SH-SY5Y (cell line): ENCODE measurements around the gene CAMKK1.

Experiments used
- GATA2 ChIP-seq: IDR thresholded peaks from 2 replicates; pipeline ENCODE4 v1.6.1; 2011; ENCODE audit warnings: mild to moderate bottlenecking, low read depth, low read length
- GATA3 ChIP-seq: IDR thresholded peaks from 2 replicates; pipeline ENCODE4 v1.6.1; 2011; ENCODE audit warnings: low read depth, mild to moderate bottlenecking, low read length, moderate library complexity

DNA sequence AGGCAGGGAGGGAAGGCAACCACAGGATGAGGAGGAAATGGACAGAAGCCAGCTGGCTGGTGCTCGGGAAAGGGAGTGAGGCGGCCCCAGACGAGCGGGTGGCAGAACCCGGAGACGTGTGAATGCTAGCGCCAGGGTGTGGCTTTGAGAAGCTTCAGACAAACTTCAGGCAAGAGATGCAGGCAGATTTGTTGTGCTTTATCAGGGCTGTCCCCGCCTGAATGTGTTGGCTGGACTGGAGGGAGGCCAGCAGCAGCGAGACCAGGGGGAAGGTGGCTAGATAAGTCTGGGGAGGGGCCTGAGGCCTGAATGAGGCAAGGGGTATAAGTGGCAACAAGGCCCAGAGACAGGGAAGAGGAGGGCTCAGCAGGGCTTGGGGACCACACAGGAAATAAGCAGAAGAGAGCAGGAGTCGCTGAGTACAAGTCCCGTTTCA lies 22.0 kb downstream of the CAMKK1 start:
- TF ChIP-seq GATA2 (no peak), GATA3 (no peak)
